Fibroblast of gingiva (primary cell): ENCODE measurements around the gene SRP68.

Source experiments
- DNase-seq: peaks from one replicate; pipeline ENCODE4 v3.0.0-alpha.2; 2011; ENCODE audit warnings: low read depth

The SRP68 gene

DNA sequence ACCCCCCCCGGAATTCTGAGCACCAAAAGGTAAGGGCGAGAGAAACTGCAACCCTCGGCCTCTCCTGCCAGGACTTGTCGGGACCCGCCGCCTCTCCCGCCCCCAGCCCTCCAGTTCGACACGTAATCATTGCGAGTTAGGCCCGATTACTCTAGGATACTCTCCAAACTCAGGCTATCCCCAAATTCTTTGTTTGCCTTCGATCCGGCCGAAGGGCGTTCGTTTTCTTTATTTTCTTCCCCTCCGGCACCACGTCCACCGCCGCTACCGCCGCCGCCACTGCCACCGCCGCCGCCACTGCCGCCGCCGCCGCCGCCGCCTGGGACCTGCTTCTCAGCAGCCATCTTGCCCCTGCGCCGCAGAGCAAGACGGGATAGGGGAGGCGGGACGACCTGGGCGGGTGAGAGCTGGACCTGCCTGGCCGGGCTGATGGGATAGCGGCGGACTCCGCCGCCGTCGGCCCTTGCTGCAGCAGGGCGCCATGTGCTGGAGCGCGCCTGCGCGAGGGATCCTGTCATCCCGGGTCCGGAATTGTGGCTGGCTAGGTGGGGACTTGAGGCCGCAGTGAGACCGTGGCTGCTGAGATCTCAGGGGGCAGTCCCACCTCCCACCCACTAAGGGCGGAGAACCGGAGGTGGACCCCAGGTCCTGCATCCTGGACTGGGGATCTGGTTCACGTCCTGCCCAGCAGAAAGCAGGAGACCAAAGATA lies at the start of gene SRP68:
SRP68 (minus strand) TSS at position 370 of the 711 bp plus-strand sequence; CDS start at position 344, 26 bp downstream.
- DNase-seq, result peak; percentile 90

- no peak for DNase-seq
These were observed 49.7 kb upstream of the SRP68 start for GRCh38 chr17:76121932-76122430.

- no peak for DNase-seq
These were observed 48.3 kb upstream of the SRP68 start for GRCh38 chr17:76120658-76121008.

GRCh38 chr17:76119409-76120371 lies 47.4 kb upstream of the SRP68 start:
- no peak for DNase-seq

GRCh38 chr17:76115138-76115754 lies 42.9 kb upstream of the SRP68 start:
- DNase-seq, result no peak

DNA sequence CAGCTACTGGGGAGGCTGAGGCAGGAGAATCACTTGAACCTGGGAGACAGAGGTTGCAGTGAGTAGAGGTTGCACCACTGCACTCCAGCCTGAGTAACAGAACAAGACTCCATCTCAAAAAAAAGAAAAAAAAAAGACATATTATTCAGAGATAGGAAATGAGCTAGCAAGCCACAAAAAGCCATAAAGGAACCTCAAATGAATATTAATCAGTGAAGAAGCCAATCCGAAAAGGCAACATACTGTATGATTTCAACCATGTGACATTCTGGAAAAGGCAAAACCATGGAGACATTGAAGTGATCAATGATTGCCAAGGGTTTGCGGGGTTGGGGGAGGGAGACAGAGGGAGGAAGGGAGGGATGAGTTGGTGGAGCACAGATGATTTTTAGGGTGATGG lies 39.6 kb upstream of the SRP68 start:
- DNase-seq, result no peak

GRCh38 chr17:76107509-76107908 lies 35.2 kb upstream of the SRP68 start:
- DNase-seq, result no peak

- DNase-seq, result no peak
These were observed 34.4 kb upstream of the SRP68 start for GRCh38 chr17:76106703-76107102.

GRCh38 chr17:76104896-76105231 lies 32.5 kb upstream of the SRP68 start:
- DNase-seq, result no peak

- no peak for DNase-seq
These were observed 32.0 kb upstream of the SRP68 start for GRCh38 chr17:76104140-76104895.

DNA sequence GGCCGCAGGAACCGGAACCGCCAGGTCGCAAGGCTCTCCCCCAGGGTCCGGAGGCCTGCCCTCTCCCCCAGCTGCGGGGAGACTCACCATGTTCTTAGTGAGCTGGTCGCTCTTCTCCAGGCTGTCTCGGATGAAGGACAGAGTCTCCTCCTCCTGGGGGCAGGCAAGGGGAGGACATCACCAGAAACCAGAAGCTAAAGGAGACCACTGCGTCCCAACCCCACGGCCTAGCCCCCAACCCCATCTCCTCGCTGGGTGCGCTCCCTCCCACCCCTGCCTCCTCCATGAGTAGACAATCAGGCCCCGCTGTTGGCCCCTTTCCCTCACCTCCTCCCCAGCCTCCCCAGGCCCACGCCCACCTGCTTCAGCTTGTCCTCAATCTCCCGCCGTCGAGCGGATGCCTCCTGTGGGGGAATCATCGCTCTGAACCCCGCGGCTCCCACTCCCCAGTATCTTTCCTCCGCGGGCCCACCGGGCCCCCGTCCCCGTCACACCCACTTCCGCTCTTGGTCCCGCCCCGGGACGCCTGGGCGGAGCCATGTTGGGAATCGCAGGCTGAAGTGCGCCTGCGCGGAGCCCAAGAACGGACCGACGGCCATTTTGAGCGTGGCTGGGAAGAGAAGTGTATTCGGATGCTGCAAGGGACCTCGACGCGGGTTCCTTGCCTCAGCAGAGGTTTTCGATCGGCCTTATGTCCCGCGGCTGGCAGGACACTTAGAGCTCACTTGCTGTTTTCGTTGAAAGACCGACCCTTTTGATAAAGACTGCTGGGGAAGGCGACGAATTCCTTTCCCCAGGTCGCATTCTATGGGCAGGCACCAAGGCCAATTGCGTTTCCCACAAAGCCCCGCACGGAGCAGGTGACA lies 31.2 kb upstream of the SRP68 start, which contains the start of gene EXOC7:
EXOC7 (minus strand) TSS at position 514 of the 866 bp plus-strand sequence; CDS start at position 419, 95 bp downstream.
- DNase-seq, result peak; percentile 84

DNA sequence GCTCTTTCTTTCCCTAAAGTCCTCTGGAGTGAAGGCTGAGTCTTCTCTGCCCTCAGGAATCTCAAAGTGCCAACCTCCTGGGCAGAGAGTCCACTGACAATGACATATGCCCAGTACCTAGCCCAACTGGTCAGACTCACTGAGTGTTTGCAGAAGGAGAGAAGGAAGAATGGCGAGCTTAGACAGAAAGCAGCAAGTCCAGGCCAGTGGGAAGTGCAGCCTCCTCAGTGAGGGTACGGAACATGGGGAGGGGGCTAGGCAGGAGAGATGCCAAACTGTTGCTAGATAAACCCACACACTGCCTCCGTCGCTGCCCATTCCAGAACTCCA lies 30.6 kb upstream of the SRP68 start:
- DNase-seq, result no peak

DNA sequence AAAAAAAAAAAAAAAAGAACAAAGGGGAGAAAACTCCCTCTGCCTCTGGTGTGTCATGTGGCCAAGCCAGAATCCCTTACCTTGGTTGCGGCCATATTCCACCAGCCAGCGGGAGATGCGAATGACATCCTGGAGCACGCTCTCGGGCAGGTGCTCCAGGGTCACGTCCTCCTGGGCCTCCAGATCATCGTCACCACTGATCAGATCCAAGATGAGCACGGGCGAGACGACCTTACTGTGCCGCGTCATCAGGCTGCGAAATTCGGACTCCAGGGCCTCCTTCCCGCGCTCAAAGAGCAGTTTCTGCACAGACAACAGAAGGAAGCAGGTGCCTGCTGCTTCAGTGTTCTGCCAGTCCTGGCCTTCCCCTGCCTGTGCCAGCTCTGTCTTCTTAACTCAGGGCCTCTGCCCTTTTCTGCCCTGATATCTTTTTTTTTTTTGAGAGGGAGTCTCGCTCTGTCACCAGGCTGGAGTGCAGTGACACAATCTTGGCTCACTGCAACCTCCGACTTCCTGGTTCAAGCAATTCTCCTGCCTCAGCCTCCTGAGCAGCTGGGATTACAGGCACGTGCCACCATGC lies 25.5 kb upstream of the SRP68 start:
- DNase-seq, result no peak

- no peak for DNase-seq
These were observed 23.6 kb upstream of the SRP68 start for GRCh38 chr17:76095943-76096342.

DNA sequence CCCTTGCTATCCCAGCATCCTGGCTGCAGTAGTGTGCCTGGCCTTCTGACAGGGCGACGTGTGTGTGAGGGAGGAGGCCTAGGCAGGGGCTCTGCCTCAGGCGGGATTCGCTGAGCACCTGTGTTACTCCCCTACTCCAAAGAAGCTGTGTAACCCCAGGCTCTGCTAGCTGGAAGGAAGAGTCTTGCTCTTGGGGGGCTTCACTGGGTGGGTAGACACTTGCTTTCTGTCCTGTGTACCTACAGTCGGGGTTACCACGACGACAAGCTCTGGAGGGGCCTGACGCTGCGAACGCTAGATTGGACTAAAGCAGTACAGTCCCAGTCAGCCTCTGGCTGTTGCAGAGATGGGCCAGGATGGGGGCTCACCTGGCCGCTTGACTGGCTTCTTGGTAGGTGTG lies 21.7 kb upstream of the SRP68 start:
- DNase-seq, result no peak

- DNase-seq, result no peak
These were observed 20.5 kb upstream of the SRP68 start for GRCh38 chr17:76092526-76093413.

DNA sequence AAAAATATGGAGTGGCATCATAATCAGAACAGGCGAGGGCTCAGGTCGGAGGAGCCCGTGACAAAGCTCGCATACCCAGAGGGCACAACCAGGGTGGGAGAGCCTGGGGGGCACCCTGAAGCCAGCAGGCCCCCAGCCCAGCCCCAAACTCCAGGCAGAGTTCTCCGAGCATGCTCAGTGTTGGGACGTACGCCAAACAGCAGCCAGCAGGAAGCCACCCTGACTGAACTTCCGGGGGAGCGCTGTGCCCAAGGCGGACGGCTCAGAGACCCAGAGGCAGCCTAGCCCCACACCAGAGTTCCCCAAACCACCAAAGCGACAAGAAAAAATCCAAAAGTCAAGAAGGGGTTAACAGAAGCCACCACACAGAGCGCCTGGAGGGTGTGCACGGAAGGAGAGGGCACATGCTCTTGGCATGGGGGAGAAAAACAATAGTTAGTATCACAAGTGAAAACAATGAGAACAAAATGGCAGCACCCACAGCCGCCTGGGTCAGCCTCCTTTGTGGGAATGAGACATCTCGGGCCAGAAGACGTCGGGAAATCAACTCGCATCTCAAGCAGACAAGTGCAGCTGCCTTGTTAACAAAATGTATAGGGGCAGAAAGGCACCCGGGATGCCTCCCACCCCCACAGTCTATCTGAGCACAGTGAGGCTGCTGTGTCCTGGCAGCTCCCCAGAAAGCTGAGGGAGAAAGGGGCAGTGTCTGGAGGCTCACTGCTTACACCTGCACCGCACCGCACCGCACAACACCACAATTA lies 19.4 kb upstream of the SRP68 start:
- DNase-seq, result no peak

GRCh38 chr17:76090517-76091129 lies 18.3 kb upstream of the SRP68 start:
- no peak for DNase-seq
